GM12875 (cell line): ENCODE measurements around the gene SMAD7.

ENCODE experiments used
- H3K4me3 ChIP-seq: one replicate; pipeline ENCODE4 v1.5.1; 2011; ENCODE audit warnings: low read depth, low read length, control low read depth
- CTCF ChIP-seq: IDR thresholded peaks from 2 replicates; pipeline ENCODE4 v1.5.1; 2011; ENCODE audit warnings: low read depth, mild to moderate bottlenecking, control low read depth, inconsistent platforms, low read length, moderate library complexity, borderline replicate concordance; ENCODE audit not compliant: insufficient read depth

The SMAD7 gene

DNA sequence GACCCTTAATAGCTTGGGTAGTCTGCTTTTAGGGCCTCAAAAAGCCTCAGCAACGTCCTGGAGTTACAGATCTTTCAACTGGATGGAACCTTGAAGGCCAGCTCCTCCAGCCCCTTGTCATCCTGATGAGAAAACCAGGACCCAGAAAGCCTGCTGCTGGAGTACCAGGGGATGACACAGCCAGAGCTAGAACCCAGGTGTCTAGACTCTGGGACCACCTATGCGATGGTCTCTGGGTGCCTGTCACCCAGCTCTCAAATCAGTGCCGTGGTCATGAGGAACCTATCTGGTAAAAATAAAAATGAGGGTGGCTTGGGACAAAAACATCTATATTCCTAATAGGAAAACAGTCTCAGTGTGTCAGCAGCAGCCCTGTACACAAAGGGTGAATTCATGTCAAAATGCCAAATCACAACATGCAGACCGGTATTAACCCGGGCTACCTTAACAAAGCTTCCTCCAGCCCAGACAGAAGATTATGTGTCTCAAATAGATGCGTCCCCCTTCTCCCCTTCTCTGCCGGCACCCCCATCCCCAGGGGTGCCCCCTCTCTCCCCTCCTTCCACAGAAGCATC is 28.5 kb downstream of the SMAD7 start:
- H3K4me3 ChIP-seq = no peak overlapping the region
- no peak for TF ChIP-seq CTCF

DNA sequence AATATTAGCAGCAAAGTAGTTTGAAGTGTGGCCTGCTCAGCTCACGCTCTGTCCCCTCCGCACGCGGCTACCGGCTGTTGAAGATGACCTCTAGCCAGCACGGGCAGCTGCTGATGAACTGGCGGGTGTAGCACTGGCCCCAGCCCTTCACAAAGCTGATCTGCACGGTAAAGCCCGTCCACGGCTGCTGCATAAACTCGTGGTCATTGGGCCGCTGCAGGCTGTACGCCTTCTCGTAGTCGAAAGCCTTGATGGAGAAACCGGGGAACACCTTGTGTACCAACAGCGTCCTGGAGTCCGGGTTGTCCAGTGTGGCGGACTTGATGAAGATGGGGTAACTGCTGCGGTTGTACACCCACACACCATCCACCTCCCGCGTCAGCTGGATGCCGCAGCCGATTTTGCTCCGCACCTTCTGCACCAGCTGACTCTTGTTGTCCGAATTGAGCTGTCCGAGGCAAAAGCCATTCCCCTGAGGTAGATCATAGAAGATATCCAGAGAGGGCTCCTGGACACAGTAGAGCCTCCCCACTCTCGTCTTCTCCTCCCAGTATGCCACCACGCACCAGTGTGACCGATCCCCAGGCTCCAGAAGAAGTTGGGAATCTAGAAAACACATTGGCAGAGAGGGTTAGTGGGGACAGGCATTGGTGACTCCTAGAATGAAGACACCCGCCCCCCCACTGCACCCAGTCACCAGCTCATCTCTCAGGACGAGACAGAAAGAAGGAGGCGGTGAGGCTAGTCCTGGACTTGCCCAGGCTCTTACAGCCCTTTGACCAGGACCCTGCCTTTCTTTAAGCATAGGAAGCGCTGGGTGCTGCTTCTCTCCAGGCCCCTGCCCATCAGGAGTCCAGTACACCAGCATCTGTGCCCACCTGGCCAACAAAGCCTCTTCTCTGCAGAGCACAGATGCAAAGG is 29.2 kb downstream of the SMAD7 start:
- no peak overlapping the region for H3K4me3 ChIP-seq

DNA sequence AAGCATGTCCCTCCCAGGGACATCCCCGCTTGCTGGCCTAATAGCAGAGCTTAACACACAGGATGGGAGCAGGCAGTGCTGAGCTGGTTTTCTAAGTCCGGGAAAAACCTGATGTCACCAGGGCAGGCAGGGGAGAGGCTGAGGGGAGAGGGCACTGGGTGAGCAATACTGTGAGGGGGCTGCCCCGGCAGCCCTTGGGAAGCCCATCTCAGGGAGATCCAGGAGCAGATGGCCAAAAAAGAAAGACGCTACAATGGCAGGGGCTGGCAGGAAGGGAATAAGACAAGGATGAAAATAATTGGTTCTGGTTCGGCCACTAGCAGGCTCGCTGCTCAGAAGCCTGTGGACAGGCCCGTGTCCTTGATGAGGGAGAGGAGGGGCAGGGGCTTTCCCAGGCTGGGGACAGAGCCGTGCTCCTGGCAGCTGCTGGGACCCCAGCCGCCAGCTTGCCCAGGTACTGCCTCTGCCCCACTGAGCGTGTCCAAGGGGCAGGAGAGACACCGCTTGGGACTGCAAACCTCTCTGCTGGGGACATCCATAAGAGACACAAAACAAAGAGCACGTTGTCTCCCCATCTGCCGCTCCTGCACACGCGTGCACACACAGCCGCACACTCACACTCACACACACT is 30.2 kb downstream of the SMAD7 start:
- no peak for TF ChIP-seq CTCF
- no peak overlapping the region for H3K4me3 ChIP-seq

More for the DNA sequence above, 29.2 kb downstream of the SMAD7 start:
- no peak for TF ChIP-seq CTCF

- TF ChIP-seq CTCF = no peak
- no peak overlapping the region for H3K4me3 ChIP-seq
These were observed 31.2 kb downstream of the SMAD7 start for GRCh38 chr18:48919547-48919946.

DNA sequence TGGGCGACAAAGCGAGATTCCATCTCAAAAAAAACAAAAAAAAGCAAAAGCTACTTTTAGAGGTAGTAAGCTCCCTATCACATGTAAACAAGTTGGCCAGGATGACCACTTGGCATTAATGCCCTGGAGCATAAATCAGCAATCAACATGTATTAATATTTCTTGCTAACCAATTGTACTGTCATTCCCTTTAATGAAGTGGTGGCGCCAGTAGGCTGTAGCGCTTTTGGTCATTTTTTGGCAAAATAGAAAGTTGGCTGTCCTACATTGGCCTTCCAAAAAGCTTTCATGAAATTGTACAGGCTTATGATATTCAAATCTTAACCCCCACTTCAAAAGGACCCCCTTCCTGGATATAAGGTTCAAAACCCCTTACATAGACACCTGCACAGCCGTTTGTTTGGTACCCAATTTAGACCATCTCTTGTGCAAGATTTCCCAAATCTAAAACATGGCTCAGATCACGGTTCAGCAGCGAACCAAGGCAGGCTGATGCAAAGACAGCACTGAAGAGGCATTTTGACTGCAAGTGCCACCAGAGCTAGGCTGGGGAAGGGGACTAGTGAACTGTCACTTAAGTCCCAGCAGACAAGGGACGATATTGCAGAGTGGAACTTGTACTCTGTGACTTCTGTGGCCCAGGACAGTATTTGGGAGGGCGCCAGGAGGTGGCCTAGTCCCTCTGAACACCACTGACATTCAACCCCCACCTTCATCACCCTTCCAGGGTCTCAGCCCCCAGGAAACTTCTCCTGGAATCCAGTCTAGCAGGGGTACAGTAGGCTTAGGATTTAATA is 31.9 kb downstream of the SMAD7 start:
- H3K4me3 ChIP-seq = no peak overlapping the region

More for the DNA sequence above, 31.9 kb downstream of the SMAD7 start:
- no peak for TF ChIP-seq CTCF
